Stimulated activated CD8-positive, alpha-beta memory T cell treated with anti-CD3 and anti-CD28 coated beads, Interleukin-15, amount 100 ng/mL, for 48 hours (primary cell): ENCODE measurements around the gene TRPM4.
"Not testable (repeated sequence)": the region's sequence is repeated elsewhere in the genome, so short reads cannot be mapped to it uniquely, and the experiment has no call there.

ENCODE experiments used
- DNase-seq, 2 donors: peaks; one replicate each; pipeline ENCODE4 v3.0.0-alpha.2; 2020; ENCODE audit warnings: low read depth in 2 of 2

The TRPM4 gene

DNA sequence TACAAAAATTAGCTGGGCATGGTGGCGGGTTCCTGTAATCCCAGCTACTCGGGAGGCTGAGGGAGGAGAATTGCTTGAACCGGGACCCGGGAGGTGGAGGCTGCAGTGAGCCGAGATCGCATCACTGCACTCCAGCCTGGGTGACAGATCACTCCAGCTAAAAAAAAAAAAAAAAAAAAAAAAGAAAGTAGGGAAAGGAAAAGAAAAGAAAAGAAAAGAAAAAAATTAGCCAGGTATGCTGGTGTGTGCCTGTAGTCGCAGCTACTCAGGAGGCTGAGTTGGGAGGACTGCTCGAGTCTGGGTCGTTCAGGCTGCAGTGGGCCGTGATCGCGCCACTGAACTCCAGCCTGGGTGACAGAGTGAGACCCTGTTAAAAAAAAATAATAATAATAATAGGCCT lies 30.4 kb upstream of the TRPM4 start:
- not testable (repeated sequence) for DNase-seq

DNA sequence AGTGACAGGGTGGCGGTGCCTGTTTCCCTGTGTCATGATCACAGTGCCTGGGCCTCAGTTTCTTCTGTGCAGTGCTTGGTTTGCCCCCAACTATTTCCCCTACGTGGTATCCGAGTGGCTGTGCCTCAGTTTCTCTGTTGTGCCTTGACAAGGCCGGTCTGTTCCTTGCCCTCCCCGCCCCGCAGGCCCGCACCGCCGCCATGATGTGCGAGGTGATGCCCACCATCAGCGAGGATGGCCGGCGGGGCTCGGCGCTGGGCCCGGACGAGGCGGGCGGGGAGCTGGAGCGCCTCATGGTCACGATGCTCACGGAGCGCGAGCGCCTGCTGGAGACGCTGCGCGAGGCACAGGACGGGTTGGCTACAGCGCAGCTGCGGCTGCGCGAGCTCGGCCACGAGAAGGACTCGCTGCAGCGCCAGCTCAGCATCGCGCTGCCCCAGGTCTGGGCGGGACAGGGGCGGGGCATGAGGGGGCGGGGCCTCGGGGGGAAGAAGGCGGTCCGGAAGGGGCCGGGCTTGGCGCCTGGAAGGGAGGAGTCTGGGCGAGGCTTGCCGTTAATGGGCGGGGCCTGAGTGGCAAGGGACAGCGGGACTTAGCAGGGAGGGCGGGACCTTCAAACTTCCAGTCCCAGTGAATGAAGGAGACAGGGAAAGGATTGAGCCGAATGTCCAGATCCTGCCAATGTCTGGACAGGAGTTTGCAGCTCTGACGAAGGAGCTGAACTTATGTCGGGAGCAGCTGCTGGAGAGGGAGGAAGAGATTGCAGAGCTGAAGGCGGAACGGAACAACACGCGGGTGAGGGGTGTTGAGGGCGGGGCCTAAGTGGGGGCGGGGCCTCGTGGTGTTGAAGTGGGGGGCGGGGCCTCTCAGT lies 29.7 kb upstream of the TRPM4 start:
- peak; percentile 83 to 90 for DNase-seq

DNA sequence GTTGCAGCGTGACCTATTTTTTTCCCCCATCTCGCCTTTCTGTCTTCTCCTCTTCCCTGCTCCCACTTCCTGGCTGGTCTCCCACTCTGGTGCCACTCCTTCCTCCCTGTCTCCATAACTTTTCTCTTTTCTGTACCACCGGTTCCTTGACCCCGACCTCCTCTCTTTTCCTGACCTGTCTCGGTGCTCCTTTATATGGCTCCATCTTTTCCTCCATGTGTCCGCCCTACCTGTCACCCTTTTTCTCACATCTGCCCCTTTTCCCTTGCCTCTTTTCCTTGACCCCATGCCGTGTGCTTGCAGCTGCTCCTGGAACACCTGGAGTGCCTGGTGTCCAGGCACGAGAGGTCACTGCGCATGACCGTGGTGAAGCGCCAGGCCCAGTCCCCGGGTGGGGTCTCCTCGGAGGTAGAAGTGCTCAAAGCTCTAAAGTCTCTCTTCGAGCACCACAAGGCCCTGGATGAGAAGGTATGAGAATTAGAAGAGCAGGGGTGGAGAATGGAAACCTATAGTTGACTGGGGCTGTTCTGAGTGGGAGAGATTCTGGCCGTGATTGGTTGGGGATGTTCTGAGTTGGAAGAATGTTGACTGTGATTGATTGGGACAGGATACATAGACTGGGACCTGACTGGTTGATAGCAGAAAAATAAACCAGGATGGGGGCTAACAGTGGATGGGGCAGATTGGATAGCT lies 28.9 kb upstream of the TRPM4 start:
- no peak for DNase-seq

DNA sequence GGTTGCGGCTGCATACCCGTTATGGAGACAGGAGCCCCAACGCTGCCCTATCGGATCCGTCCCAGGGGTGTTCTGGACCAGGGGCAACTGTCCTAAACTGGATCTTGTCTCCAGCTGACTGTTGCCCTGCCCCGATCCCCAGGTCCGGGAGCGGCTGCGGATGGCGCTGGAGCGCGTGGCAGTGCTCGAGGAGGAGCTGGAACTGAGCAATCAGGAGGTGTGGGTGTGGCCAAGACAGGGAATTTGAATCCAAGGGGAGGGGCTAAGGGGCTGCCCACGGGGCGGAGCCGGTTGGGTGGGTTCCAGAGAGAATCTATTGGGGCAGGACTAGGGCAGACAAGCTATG lies 28.4 kb upstream of the TRPM4 start:
- no peak for DNase-seq

DNA sequence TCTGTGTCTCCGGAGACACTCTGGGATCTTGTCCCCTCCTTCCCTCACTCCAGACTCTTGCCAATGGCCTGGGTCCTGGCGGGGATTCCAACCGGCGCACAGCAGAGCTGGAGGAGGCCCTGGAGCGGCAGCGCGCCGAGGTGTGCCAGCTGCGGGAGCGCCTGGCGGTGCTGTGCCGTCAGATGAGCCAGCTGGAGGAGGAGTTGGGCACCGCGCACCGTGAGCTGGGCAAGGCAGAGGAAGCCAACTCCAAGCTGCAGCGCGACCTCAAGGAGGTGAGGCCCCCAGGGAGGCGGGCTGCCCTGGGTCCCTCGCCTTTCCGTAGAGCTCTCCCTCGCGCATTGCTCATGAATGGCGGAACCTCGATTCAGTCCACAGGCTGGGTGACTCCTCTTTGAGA lies 27.3 kb upstream of the TRPM4 start:
- DNase-seq = no peak

DNA sequence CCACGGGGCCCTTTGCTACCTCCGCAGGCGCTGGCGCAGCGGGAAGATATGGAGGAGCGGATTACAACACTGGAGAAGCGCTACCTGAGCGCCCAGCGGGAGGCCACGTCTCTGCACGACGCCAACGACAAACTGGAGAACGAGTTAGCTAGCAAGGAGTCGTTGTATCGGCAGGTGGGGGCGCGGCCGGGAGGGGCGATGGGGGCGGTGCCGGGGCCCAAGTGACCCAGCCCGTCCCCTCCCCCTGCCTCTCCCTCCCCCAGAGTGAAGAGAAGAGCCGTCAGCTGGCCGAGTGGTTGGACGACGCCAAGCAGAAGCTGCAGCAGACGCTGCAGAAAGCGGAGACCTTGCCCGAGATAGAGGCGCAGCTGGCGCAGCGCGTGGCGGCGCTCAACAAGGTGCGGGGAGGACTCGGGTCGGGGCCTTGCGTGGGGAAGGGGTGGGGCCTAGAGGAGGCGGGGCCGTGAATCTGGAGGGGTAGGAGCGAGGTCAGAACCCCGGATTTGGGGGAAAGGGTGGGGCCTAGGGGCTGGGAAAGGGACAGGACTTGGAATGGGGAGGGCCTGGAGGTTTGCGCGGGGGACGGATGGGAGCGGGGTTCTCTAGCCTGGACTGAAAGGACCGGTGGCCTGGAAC lies 24.5 kb upstream of the TRPM4 start:
- no peak for DNase-seq

DNA sequence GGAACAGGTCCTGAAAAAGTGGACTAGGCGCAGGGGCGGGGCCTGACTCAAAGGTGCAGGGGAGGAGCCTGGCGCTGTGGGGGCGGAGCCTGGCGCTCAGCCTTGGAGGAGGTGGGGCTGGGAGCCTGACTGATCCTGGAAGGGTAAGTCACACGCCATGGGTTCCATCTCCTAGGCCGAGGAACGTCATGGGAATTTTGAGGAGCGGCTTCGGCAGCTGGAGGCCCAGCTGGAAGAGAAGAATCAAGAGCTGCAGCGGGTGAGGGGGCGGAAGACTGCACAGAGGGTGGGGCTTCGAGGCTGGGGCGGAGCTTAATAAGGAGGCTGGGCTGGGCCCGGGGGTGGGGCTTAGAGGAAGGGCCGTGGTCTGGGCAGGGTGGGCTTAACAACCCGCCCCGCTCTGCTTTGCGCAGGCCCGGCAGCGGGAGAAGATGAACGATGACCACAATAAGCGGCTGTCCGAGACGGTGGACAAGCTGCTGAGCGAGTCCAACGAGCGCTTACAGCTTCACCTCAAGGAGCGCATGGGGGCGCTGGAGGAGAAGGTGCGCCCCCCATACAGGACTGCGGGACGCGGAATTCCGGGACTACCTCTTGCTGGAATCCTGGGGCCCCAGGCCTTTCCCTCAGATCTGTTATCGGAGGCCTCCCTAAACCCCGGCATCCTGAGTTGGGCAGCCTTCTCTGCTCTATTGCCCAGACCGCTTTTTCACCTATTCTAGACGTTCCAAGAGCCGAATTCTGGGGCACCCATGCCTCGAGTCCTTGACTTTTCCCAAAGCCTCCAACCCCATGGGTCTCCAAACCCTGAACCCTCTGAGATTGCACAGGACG lies 23.8 kb upstream of the TRPM4 start:
- DNase-seq = peak in 1 of 2 donors; percentile 49

DNA sequence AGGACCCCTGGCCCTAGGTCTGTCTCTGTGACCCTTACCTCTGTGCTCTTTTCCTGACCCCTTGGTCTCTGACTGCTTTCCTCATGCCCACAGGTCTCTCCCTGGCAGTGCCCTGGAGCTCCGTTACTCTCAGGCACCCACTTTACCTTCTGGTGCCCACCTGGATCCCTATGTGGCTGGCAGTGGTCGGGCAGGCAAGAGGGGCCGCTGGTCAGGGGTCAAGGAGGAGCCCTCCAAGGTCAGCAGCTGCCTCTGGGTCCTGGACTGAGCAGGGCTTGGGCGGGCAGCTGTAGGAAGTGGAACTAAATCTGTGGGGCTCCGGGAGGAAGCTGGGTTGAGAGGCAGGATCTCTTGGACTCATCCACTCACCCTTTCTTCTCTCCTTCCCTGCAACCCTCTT lies 21.9 kb upstream of the TRPM4 start:
- no peak for DNase-seq

DNA sequence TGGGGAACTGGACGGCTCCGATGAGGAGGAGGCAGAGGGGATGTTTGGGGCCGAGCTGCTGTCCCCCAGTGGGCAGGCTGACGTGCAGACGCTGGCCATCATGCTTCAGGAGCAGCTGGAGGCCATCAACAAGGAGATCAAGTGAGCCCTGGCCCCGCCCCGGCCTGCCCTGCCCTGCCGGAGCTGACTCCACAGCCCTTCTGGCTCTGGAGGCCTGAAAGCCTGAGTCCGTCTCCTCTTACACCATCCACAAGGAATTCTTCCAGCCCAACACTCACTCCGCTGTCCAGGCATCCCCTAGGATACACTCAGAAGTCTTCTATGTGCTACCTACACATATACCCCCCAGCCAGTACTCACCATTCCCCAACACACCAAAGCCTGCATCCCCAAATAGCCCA lies 20.8 kb upstream of the TRPM4 start:
- no peak for DNase-seq

DNA sequence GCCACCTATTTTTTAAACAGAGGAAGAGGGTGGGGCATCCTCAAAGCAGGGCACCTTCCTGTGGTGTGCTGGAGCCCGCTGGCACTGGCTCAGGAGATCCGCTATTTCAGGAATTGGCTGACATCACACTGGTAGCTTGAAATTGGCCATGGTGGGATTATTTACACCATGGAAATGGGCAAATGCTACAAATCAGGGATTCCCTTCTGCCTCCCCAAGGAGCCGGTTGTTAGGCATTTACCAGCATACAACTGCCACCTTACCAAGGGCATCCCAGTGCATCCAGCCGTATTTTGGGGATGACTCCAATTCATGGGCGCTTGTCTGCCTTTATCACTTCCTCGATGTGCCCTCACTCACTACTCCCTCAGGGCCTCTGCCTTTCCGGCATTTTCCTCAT lies 16.6 kb upstream of the TRPM4 start:
- no peak for DNase-seq

DNA sequence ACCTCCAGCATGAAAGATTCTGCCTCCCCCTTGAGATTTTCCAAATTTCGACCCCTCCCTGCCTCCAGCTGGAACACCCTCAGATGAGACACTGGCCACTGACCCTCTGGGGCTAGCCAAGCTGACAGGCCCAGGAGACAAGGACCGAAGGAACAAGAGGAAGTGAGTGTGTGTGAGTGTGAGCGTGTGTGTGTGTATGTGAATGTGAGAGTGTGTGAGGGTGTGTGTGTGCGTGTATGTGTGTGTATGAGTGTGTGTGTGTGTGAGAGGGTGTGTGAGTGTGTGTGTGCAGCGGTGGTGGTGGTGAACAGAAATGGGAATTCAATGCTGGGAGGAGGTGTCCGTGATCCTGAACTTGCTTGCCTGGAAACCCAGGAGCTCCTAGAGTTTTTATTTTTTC lies 16.2 kb upstream of the TRPM4 start:
- no peak for DNase-seq

DNA sequence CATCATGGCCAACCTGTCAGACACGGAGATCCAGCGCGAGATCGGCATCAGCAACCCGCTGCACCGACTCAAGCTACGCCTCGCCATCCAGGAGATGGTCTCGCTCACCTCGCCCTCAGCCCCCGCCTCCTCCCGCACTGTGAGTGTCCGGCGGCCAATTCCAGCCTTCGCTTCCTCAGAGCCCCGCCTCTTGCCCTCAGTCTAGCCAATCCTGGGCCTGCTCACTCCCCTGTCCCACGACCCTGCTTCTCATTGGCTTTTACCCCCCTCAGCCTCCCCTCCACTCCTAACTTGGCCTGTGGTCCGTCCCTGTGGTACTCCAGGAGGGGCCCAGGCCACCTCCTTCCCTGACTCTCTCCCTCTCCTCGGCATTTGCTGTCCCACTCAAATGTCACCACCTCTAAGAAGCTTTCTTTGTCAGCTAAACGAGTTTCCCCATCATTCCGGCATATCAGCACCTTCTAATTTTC lies 14.7 kb upstream of the TRPM4 start:
- DNase-seq = peak; percentile 66 to 76

DNA sequence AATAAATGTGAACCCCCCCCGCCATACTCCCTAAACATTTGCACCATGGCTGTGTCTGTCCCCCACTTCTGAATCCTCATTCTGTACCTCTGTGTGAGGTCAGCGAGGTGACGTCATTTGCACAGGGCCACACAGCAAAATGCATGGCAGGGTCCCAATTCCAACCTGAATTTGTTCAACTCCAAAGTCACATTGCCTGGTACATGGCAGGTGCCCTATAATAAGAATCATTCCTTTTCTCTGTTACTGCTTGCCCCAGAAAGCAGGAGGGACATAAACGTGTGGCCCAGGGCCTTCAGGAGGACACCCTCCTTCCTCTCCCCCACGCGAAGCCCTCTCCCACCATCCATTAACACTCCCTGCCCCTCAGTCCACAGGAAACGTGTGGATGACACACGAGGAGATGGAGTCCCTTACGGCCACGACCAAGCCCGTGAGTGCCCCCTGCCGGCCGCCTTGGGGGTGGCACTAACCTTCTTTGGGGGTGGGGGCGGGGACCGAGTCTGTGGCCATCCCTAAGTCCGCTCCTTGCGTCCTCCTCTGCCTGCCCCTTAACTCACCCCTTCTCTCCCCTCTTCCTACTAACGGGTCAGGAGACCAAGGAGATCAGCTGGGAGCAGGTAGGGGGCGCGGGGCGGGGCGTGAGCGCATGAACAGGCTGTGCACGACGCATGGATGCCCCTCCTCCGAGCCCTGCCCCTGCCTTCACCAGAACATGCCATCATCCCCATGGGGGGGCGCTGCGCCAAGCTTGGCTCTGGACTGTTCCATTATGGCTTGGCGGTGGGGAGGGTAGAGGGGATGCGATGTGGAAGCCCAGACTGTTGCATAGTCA lies 11.8 kb upstream of the TRPM4 start:
- DNase-seq = peak; percentile 48 to 63

DNA sequence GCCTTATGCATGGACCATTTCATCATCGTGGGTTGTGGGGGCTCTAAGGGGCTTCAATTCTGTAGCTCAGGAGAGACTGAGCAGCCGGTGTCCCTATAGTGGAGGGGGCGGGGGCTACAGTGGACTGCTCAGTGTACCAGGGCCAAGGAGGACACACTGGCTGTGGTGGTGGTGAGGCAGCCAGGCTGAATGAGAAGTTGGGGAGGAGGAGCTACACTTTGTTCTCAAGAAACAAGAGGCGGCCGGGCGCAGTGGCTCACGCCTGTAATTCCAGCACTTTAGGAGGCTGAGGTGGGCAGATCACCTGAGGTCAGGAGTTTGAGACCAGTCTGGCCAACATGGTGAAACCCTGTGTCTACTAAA lies 11.2 kb upstream of the TRPM4 start:
- not testable (repeated sequence) for DNase-seq

DNA sequence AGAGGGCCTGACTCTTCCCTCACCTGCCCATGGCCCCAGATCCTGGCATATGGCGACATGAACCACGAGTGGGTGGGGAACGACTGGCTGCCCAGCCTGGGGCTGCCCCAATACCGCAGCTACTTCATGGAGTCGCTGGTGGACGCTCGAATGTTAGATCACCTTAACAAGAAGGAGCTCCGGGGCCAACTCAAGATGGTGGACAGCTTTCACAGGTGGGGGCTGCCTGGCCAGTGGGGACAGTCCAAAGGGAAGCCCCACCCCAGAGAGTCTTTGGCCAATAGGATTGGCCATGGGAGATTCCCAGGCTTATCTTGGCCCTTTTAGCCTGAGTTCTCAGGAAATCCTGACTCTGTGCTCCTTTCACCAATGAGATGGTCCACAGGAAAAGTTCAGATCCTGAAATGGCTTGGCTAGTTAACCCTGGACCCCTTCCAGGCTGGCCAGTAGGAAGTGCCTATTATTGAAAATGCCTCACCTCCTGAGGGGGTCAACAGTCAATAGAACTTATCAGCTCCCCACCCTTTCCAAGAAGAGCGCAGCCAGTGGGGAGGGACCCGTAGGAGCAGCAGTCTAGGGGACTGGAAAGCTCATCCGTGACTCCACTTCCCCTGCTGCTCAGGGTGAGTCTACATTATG lies 9.4 kb upstream of the TRPM4 start:
- DNase-seq = no peak

DNA sequence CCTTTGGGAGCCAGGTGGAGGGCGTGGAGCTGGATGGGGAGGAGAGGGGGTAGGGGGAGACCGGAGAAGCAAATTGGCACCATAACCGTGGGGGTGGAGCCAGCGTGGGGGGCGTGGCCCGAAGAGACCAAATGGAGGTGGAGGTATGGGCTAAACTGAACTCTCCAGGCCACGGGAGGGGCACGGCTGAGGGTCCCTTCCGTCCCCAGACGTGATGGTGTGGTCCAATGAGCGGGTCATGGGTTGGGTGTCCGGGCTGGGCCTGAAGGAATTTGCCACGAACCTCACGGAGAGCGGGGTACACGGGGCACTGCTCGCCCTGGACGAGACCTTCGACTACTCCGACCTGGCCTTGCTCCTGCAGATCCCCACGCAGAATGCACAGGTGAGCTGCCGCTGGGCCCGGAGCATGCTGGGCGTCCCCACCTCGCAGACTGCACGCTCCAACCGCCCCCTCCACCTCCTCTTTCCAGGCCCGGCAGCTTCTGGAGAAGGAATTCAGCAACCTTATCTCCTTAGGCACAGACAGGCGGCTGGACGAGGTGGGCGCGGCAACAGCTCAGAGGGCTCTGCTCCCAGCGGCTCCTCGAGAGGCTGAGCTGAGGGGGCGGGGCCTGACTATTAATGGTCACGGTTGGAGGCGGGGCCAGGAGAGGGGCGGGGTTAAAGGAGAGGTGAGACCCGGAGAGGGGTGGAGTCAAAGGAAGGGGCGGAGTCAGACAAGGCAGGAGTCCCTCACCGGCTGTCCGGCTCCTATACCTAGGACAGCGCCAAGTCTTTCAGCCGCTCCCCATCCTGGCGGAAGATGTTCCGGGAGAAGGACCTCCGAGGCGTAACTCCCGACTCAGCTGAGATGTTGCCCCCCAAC lies 8.6 kb upstream of the TRPM4 start:
- peak; percentile 70 to 71 for DNase-seq

DNA sequence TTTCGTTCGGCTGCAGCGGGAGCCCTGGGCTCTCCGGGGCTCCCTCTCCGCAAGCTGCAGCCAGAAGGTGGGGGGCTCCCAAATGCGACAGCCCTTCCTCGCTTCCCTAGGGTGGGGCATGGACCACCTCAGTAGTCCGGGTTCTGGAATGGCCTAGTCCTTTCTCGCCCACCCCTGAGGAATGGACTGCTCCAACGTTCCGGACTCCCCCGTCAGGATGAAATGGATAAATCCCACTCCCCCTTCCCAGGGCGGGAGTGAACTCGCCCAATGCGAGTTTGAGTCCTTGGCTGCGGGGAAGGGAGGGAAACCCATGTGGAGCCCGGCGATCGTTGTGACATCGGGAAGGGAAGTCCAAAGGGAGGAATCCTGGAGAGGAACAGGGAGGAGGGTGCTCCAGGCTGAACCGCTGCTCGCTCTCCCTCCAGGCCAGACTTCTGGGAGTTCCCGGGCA lies 7.9 kb upstream of the TRPM4 start:
- no peak for DNase-seq

DNA sequence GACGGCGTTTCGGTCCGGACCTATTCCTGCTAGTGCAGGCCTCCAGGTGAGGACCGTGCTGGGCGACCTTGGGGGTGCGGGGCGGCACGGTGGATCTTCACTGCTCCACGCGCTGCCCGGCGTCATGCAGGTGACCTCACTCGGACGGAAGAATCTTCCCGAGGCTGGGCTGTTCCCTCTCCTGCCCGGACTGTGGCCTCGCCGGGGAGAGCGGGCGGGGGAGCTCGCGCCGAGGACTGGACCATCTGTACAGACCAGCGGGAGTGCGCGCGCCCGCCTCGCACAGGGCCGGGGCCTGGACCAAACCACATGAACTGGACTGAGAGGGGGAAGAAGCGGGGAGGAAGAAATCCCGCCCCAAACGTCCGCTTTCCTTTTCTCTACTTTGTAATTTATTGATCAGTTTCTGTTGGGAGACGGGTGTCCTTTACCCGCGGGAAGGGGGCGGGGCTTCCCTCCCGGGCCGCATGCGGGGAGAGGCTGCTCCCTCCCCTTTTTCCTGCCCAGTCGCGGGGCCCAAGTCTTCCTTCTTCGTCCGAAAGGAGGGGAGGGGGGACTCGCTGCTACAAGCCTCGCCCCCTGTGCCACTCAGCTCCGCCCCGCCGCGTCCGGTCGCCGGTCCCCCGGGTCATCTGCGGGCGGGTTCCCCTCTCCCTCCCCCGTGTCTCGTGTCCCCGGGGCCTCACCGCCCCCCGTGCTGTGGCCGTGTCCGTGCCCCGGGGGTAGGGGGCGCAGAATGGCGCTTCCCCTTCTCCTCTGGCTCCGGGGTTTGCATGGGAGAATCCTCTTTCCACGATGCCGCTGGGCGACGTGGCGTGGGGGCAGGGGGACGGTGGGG lies 7.3 kb upstream of the TRPM4 start:
- DNase-seq = no peak

DNA sequence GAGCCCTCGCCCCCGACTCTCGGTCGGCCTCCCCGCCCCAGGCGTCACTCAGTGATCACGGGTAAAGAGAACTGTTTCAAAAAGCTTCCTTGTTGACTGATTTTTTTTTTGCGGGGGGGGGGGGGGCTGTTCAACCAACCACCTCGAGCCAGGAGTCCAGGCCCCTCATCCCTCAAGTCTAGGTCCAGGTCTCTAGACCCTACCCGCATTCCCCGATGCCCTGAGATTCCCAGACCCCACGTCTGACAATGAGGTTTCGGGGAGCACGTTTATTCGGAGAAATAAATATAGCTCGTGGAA lies 6.7 kb upstream of the TRPM4 start:
- DNase-seq = no peak
